ENCODE results near the gene SENP2. TPM values are rescaled to one million over a fixed set of nuclear protein-coding genes. Genes with fewer than 3 reads are reported as not detected.
"Not testable (repeated sequence)": the region's sequence is repeated elsewhere in the genome, so short reads cannot be mapped to it uniquely, and the experiment has no call there.

Gene SENP2
- total RNA-seq, 1 experiment from 2014 or later, result 52.7 TPM

DNA sequence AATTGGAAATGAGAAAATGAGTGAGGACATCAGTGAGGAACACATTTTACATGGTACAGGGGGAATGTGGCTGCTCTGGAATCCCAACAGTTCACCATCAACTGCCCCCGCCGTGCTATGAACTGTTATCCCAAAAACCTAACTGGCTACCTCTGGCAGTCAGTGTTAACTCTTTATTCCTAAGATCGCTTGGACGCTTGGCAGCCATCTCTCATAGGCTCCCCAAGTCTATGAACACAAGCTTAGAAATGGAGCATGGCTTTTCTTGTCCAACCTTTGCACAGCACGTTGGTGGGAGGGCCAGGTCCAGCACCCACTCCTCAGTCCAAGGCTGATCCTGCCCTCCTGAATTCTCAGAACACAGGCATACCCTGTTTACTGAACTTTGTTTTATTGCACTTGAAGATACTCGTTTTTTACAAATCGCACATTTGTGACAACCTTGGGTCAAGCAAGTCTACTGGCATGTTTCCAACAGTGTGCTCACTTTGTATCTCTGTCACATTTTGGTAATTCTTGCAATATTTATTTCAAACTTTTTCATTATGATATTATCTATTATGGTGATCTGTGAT lies 53.6 kb downstream of the SENP2 start:
- in situ Hi-C loops (cut with HindIII; ENCODE audit: low pct_unique_long_range_greater_than_20kb, low sequenced_read_pairs), result no loop called here
- ATAC-seq, result 0 out of 2 replicates have a peak, but pooled peaks have one; percentile 21
- Histone ChIP-seq H3K4me1 (ENCODE audit: control insufficient read depth, insufficient read depth, low read length) (no peaks in the 10 kb centered on the region), H3K4me3 (ENCODE audit: low read depth in 2 of 2, low read length in 2 of 2) (no peak overlapping the region), H3K9me3 (ENCODE audit: control insufficient read depth, insufficient read depth, low read depth, low read length) (no peaks in the 10 kb centered on the region), H3K36me3 (ENCODE audit: control insufficient read depth, insufficient read depth, low read length) (no peaks in the 10 kb centered on the region), H3K27ac (ENCODE audit: low read length) (no peak overlapping the region), H3K27me3 (ENCODE audit: control insufficient read depth, insufficient read depth, low read length) (no peaks in the 10 kb centered on the region)
- BruUV-seq (replicated peaks), result no TSS peak
- no peak for DNase-seq (ENCODE audit: low read depth, low spot score)
- TF ChIP-seq SIN3A (IDR thresholded peaks at IDR 0.05; ENCODE audit: borderline replicate concordance, insufficient read depth, low read depth, low read length), result no peak
- TF ChIP-seq, protein P1, sequence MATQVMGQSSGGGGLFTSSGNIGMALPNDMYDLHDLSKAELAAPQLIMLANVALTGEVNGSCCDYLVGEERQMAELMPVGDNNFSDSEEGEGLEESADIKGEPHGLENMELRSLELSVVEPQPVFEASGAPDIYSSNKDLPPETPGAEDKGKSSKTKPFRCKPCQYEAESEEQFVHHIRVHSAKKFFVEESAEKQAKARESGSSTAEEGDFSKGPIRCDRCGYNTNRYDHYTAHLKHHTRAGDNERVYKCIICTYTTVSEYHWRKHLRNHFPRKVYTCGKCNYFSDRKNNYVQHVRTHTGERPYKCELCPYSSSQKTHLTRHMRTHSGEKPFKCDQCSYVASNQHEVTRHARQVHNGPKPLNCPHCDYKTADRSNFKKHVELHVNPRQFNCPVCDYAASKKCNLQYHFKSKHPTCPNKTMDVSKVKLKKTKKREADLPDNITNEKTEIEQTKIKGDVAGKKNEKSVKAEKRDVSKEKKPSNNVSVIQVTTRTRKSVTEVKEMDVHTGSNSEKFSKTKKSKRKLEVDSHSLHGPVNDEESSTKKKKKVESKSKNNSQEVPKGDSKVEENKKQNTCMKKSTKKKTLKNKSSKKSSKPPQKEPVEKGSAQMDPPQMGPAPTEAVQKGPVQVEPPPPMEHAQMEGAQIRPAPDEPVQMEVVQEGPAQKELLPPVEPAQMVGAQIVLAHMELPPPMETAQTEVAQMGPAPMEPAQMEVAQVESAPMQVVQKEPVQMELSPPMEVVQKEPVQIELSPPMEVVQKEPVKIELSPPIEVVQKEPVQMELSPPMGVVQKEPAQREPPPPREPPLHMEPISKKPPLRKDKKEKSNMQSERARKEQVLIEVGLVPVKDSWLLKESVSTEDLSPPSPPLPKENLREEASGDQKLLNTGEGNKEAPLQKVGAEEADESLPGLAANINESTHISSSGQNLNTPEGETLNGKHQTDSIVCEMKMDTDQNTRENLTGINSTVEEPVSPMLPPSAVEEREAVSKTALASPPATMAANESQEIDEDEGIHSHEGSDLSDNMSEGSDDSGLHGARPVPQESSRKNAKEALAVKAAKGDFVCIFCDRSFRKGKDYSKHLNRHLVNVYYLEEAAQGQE (IDR thresholded peaks at IDR 0.05; ENCODE audit: insufficient read depth in 1 of 2, low read depth in 2 of 2, low read length in 1 of 2), result no peak
- peak; percentile 67 for TF ChIP-seq POLR2AphosphoS5 (IDR thresholded peaks at IDR 0.05; ENCODE audit: low read depth, low read length)
- TF ChIP-seq, protein P2, sequence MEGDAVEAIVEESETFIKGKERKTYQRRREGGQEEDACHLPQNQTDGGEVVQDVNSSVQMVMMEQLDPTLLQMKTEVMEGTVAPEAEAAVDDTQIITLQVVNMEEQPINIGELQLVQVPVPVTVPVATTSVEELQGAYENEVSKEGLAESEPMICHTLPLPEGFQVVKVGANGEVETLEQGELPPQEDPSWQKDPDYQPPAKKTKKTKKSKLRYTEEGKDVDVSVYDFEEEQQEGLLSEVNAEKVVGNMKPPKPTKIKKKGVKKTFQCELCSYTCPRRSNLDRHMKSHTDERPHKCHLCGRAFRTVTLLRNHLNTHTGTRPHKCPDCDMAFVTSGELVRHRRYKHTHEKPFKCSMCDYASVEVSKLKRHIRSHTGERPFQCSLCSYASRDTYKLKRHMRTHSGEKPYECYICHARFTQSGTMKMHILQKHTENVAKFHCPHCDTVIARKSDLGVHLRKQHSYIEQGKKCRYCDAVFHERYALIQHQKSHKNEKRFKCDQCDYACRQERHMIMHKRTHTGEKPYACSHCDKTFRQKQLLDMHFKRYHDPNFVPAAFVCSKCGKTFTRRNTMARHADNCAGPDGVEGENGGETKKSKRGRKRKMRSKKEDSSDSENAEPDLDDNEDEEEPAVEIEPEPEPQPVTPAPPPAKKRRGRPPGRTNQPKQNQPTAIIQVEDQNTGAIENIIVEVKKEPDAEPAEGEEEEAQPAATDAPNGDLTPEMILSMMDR (IDR thresholded peaks at IDR 0.05), result no peak
- TF ChIP-seq TCF7L2 (IDR thresholded peaks at IDR 0.05; ENCODE audit: low read depth, low read length), result no peak
- ChIA-PET CTCF (no interaction called here), POLR2A (no interaction called here)
- intact Hi-C loops (cut with micrococcal nuclease; ENCODE audit: unreplicated experiment), result no loop called here

DNA sequence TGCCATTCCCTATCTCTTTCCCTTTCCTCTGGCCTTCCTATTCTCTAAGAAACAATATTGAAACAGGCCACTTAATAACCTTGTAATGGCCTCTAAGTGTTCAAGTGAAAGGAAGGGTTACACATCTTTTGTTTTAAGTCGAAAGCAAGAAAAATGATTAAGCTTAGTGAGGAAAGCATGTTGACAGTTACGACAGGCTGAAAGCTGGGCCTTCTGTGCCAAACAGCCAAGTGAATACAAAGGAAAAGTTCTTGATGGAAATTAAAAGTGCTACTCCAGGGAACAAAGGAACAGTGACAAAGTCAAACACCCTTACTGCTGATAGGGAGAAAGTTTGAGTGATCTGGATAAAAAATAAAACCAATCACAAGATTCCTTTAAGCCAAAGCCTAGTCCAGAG lies 54.2 kb downstream of the SENP2 start:
- in situ Hi-C loops (cut with HindIII; ENCODE audit: low pct_unique_long_range_greater_than_20kb, low sequenced_read_pairs), result no loop called here
- ATAC-seq, result no peak

DNA sequence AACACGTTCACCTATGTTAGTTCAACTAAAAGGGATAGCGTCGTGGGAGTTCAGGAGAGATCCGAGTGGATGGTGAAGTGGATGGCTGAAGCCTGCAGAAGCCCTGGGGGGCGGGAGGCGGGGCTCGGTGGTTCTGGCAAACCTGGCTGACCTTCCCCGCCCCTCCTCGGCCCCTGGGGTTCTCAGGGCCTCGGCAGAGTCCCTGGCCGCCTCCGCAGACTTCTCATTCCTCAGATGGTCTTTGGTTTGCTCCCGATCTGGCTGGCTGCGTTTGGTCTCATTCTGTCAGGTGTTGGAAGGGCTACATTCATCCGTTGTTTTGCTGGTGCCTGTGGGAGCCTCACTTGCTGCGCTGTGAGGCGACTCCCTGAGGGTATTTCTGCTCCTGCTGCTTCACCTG lies 59.1 kb downstream of the SENP2 start:
- POLR2A ChIA-PET; CTCF ChIA-PET; H3K9me3 ChIP-seq (ENCODE audit: control insufficient read depth, insufficient read depth, low read depth, low read length); DNase-seq (ENCODE audit: low read depth, low spot score); ATAC-seq; in situ Hi-C loops (cut with HindIII; ENCODE audit: low pct_unique_long_range_greater_than_20kb, low sequenced_read_pairs); H3K4me3 ChIP-seq (ENCODE audit: low read depth in 2 of 2, low read length in 2 of 2); H3K36me3 ChIP-seq (ENCODE audit: control insufficient read depth, insufficient read depth, low read length); H3K27me3 ChIP-seq (ENCODE audit: control insufficient read depth, insufficient read depth, low read length); intact Hi-C loops (cut with micrococcal nuclease; ENCODE audit: unreplicated experiment); H3K4me1 ChIP-seq (ENCODE audit: control insufficient read depth, insufficient read depth, low read length); BruUV-seq (replicated peaks); H3K27ac ChIP-seq (ENCODE audit: low read length): not testable (repeated sequence)

More for the DNA sequence above, 54.2 kb downstream of the SENP2 start:
- Histone ChIP-seq H3K27ac (ENCODE audit: low read length) (no peak overlapping the region), H3K27me3 (ENCODE audit: control insufficient read depth, insufficient read depth, low read length) (no peaks in the 10 kb centered on the region), H3K36me3 (ENCODE audit: control insufficient read depth, insufficient read depth, low read length) (no peaks in the 10 kb centered on the region), H3K4me3 (ENCODE audit: low read depth in 2 of 2, low read length in 2 of 2) (no peak overlapping the region), H3K9me3 (ENCODE audit: control insufficient read depth, insufficient read depth, low read depth, low read length) (no peaks in the 10 kb centered on the region), H3K4me1 (ENCODE audit: control insufficient read depth, insufficient read depth, low read length) (no peaks in the 10 kb centered on the region)
- DNase-seq (ENCODE audit: low read depth, low spot score), result no peak
- intact Hi-C loops (cut with micrococcal nuclease; ENCODE audit: unreplicated experiment), result no loop called here
- POLR2A ChIA-PET, result no interaction called here
- no TSS peak for BruUV-seq (replicated peaks)
- TF ChIP-seq, protein P2 (IDR thresholded peaks at IDR 0.05), result no peak
- TF ChIP-seq POLR2AphosphoS5 (IDR thresholded peaks at IDR 0.05; ENCODE audit: low read depth, low read length), result no peak
- CTCF ChIA-PET, result no interaction called here
